Ramos (cell line): ENCODE results near the gene SLC16A6.
"Not testable (repeated sequence)": the region's sequence is repeated elsewhere in the genome, so short reads cannot be mapped to it uniquely, and the experiment has no call there.

ENCODE experiments used
- in situ Hi-C: fragments of 300-500 bp; cut with MboI; formaldehyde crosslinking; loops from one replicate; pipeline ENCODE4 v1.14.3; 2022; ENCODE audit warnings: low sequenced_read_pairs; ENCODE audit not compliant: unreplicated experiment

Gene SLC16A6, protein sequence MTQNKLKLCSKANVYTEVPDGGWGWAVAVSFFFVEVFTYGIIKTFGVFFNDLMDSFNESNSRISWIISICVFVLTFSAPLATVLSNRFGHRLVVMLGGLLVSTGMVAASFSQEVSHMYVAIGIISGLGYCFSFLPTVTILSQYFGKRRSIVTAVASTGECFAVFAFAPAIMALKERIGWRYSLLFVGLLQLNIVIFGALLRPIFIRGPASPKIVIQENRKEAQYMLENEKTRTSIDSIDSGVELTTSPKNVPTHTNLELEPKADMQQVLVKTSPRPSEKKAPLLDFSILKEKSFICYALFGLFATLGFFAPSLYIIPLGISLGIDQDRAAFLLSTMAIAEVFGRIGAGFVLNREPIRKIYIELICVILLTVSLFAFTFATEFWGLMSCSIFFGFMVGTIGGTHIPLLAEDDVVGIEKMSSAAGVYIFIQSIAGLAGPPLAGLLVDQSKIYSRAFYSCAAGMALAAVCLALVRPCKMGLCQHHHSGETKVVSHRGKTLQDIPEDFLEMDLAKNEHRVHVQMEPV

DNA sequence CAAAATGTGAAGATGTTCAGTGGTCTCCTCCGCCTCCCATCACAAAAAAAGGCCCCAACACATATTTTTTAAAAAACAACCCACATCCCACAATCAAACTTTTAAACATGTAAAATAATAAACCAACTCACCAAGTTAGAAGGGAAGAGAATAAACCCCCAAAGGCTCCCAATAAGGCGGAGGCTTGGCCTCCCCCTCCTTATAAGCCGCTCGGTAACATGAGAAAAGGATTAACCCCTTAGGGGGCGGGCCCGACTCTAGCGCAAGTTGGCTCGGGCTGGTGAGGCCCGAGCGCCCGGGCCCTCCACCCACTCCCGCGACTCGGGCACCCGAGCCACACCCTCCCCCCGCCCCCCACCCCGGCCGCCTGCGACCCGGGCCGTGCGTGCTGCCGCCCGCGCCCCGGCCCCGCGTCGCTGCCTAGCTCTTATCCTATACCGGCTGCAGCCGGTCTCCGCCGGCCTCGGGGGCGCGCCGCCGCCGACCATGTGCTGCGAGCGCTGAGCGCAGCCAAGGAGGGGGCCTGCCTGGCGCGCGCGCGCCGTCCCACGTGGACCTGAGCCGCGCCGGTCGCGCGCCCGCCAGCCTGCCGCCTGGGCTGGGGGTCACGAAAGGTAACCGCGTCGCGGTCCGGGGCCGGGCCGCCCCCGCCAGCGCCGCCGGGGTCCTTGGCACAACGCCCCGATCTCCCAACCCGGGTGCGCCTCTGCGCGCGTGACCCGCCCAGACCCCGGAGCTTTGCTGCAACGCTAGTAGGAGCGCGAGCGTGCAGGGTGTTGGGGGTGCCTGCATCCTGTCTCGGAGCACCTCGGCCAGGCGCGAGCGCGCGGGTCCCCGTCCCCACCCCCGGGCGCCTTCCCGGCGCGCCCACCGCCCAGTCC lies at the start of gene SLC16A6, which contains the start of gene ARSG:
TSS of gene SLC16A6 (minus strand) at position 173 of the 881 bp plus-strand sequence. CDS start 12,807 bp downstream, outside the sequence.
TSS of gene ARSG (plus strand) at position 541 of the 881 bp plus-strand sequence. CDS start 15,999 bp downstream, outside the sequence.
- in situ Hi-C loops: no loop called here

DNA sequence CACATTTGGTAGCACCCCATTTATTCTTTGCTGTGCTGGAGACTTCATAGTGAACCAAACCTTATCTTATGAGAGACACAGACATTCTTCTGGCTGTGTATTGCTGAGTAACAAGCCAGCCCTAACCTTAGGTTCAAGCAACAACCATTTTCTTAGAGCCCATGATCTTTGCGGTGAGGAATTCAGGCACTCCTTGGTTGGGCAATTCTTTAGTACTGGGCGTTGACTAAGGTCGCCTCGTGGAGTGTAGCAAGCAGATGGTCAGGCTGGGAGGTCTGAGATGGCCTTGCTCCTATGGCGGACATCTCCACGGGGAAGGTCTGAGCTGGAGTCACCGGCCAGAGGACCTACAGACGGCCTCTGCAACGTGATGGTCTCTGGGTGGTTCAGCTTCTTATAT lies 43.5 kb upstream of the SLC16A6 start:
- in situ Hi-C loops: no loop called here

DNA sequence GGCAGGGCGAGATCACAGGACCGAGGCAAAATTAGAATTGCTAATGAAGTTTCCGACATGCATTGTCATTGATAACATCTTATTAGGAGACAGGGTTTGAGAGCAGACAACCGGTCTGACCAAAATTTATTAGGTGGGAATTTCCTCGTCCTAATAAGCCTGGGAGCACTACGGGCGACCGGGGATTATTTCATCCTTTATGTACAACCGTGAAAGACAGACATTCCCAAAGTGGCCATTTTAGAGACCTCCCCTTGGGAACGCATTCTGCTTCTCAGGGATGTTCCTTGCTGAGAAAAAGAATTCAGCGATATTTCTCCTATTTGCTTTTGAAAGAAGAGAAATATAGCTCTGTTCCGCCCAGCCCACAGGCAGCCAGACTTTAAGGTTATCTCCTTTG lies 41.0 kb upstream of the SLC16A6 start:
- in situ Hi-C loops: not testable (repeated sequence)

DNA sequence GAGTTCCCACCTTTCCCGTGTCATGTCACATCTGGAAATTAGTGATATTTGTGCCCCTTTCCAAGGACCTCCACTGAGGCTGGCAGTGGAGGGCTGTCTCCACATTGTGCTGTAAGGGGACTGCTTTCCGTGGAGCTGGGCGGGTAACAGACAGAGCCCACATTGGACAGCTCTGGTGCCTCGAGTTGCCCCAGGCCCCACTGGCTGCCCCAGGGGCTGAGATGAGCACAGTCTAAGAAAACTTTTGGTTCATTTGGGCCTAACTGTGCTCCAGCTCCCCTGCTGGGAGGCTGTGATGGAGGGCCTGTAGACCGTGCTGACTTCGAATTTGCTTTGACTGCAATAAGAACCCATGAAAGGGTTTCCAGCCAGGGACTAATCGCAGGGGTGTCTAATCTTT lies 38.4 kb upstream of the SLC16A6 start:
- in situ Hi-C loops: no loop called here

DNA sequence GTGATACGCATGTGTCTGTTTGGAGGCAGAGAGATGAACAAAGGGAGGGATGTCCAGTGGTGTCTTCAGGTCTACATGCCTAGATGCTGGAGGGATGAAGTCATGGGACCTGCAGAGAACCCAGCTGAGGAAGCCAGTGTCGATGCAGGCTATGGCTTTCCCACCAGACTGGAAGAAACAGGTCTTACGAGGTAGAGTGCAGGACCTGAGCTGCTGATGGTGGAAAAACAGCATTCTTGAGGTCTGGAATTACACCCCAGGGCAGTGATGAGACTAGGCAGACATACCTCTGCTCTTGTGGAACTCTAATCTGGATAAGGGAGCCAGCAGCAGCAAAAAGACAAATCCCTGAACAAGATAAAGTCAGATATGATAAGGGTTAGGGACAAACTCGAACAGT lies 37.7 kb upstream of the SLC16A6 start:
- in situ Hi-C loops: no loop called here

DNA sequence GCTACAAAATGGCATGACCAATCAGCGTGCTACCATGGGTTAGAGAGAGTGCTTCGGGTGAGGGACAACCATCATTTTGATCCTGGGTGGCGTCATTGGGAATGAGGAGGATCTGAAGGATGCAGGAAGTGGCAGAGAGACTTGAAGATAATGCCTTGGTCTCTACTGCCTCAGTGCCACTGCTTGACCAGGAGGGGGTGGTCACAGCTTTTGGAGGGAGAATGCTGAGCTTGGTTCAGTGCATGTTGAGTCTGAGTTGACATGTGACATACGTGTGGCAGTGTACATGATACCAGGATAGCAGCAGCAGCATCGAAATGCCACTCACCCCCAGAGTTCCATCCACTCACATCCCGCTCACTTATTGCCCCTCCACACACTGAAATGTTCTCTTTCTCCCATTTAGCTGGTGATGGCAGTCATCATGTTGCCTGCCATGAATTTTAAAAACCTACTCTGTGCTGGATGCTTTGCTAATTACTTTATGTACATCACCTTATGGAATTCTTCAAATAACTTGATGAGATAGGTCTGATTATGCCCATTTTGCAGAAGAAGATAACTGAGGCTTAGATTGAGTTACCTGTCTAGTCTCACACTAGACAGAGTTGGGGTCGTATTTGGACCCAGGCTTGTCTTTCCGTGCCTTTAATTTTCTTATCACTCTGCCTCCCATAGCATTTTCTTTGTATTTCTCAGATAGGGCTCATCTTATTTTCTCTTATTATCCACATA lies 37.1 kb upstream of the SLC16A6 start:
- in situ Hi-C loops: no loop called here

DNA sequence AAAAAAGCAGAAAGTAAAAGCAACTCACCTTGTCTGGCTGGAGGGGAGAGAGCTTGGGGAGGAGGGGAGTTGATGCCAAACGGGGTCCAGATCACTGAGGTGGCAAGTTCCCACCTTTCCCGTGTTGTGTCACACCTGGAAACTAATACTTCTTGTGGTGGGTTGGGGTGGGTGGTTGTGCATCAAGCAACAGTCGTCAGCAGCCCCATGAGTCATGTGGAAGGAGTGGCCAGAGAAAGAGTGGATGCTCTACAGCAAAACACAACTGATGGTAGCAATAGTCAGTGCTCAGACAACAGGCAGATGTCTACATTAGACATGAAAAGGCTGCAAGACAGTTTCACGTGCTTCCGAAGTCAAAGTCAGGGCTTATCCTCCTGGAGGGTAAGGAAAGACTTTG lies 35.8 kb upstream of the SLC16A6 start:
- in situ Hi-C loops: no loop called here

DNA sequence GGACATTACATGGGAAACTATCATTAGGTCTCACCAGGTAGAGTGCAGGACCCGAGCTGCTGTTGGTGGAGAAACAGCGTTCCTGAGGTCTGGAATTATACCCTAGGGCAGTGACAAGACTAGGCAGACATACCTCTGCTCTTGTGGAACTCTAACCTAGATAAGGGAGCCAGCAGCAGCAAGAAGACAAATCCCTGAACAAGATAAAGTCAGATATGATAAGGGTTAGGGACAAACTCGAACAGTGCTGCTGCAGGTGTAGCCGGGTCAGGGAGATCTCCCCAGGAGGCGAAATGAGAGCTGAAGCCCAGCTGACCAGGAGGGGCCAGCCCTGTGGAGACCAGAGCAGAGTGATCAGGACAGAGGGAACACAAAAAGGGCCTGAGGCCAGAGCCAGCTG lies 35.0 kb upstream of the SLC16A6 start:
- in situ Hi-C loops: no loop called here

DNA sequence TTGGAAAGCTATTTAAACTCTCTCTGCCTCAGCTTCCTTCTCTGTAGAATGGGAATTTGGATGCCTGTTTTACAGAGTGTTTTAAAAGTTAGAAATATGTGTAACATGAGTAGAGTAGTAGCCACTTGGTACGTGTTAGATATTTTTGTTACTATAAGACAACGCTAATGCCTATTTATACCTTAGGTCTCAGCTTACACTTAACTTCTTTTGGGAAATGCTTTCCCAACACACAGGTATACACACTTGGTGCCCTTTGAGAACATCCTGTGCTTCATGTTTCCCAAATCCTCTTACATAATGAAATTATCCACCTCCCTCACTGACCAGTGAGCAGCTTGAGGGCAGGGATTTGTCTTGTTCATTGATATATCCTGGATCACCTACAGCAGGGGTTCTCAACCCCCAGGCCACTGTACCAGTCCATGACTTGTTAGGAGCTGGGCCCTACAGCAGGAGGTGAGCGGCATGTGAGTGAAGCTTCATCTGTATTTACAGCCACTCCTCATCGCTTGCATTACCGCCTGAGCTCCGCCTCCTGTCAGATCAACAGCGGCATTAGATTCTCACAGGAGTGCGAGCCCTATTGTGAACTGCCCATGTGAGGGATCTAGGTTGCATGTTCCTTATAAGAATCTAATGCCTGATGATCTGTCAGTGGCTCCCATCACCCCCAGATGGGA lies 33.9 kb upstream of the SLC16A6 start:
- in situ Hi-C loops: no loop called here

DNA sequence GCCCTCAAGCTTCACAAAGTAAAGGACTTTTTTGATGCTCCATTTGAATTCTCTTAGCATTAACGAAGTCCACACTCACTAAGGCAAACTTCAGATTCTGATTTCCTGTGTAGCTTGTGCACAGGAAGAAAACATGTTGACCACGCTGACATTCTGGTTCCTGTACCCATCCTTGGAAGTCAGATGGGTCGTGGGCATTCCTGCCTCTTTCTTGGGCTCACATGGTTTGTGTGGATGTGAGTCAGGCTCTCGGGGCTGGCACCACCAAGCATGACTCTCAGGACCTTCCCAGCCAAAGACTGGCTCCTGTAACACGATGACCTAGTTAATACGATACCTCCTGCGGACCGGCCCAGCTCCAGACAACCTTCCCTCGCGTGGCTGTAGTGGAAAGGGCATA lies 33.2 kb upstream of the SLC16A6 start:
- in situ Hi-C loops: no loop called here

DNA sequence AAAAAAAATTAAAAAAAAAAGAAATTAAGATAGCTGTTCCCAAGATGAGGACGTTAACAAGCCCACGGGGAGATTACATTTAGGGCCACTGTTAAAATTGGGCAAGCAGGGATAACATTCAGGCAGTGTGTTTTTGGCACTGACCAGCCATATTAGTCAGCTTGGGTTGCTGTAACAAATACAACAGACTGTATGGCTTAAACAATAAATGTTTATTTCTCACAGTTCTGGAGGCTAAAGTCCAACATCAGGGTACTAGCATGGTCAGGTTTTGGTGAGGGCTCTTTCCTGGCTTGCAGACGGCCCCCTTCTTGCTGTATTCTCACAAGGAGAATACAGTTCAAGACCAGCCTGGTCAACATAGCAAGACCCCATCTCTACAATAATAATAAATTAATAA lies 31.7 kb upstream of the SLC16A6 start:
- in situ Hi-C loops: no loop called here

DNA sequence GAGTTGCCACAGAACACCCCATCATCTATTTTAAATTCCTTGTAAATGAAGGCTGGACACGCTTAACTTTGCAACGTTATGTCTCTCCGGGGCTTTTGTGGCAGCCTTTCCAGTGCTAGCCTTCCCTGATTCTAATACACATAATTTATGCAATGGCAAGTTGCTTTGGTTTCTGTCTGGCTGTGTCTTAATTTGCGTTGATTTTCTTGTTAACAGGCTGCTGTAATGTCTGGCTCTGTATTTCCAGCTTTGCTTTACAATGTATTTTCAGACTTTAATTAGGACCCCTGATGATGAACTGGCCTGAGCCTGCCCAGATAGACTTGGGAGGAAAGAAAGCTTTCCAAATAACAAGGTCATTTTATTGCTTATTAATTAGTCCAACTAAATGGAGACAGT lies 30.6 kb upstream of the SLC16A6 start:
- in situ Hi-C loops: no loop called here

DNA sequence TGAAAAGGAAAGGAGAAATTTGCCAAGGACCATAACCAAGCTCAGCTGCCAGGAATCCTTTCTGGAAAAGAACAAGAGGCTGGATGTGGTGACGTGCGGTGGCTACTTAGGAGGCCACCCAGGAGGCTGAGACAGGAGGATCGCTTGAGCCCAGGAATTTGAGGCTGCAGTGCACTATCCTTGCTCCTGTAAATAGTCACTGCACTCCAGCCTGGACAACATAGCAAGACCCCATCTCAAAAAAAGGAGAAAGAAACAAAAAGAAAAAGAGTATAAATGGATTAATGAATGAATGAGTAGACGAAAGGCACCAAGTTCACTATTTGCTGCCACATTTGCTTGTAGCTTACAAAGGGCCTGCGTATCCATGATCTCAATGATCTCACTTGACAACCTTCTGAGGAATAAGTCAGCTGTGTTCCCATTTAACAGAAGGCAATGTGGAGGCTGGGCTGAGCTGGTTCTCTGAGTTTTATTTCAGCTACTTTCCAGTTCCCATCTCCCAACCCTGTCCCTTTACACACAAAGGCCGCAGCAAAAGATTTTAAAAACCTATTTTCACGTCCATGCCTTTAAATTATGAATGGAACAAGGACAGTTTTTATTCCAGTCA lies 30.1 kb upstream of the SLC16A6 start:
- in situ Hi-C loops: no loop called here

DNA sequence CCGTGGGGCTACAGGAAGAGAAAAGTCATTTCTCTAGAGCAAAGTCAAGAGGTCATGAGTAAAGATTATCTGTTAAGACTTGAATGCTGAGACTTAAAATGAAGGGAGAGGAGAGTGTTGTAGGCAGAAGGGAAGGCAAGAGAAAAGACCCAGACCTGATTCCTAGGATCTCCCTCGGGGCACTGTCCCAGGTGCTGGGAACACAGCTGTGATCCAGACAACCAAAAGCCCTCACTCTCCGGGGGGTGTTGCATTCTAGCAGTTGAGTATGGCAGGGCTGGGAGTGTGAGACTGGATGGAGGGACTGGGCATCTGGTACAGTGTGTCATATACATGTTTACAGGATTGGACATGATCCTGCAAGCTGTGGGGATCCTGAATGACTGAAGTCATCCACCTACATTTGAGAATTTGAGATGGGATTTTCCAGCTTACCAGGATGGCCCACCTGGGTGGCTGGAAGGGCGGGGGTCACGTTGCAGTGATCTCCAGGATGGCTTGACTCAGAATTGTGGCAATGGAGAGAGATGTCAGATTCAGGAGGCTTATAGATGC lies 29.5 kb upstream of the SLC16A6 start:
- in situ Hi-C loops: no loop called here

DNA sequence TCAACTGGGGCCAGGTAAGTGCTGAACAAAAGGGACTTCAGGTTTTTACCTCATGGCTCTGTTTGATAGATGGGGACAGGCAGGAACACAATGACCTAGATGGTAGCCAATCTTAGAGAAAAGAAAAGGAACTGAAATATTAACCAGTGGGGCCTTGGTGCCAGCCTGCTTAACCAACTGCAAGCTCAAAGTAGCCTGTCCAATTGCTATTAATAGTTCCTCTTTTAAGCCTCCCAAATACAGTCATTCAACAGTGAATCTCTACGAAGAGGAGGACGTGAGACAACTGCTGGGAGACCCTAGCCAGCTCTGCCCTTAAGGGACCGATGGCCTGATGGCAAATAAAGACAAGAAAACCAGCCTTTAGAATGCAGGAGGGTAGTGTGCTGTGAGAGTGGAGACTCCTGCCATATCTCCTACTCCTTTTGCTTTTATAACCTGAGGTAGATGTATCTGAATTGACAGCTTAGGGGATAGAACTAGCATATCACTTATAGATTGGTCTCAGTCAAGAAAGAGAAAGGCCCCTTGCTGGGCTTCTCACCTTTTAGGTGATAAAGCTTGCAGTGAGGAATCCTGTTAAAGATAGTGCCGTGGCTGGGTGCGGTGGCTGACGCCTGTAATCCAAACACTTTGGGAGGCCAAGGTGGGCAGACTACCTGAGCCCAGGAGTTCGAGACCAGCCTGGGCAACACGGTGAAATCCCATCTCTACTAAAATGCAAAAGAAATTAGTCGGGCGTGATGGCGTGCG lies 28.7 kb upstream of the SLC16A6 start:
- in situ Hi-C loops: no loop called here

DNA sequence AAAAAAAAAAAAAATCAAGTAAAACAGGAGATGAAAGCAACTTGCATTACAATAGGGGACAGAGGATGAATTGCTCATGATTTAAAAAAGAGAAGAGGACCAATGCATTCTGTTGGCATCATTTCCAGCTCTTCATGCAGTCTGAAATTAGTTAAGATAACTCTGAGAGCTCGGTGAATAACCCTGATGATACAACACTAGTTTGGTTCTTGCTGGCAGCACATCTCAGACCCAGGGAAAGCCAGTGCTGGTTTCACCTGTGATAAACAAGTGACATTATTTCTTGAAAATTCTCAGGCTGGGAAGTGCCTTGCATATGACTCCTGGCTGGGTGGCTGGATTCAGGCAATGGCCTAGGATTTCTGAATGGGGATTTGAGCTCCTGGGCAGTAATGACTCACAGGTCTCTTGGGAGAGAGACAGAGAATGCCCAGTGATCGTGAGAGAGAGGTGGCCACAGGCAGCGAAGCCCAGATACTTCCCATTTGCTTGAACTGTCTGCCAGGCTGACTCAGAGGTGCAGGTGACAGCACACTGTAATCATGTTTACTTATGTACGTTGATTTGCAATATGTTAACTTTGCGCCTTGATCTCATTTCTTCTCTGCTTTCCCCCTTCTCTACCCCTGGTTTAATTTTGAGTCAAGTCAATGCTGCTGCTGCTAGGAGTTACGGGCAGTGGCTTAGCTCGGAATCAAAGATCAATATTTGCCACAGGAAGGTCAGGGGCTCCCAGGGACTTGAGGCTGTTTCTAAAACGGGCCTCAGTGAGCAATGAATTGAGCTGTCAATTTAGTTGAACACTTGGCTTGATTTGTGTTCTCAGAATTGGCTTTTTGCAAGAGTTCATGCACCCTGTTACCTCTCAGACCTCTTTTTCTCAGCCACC lies 27.4 kb upstream of the SLC16A6 start:
- in situ Hi-C loops: no loop called here

DNA sequence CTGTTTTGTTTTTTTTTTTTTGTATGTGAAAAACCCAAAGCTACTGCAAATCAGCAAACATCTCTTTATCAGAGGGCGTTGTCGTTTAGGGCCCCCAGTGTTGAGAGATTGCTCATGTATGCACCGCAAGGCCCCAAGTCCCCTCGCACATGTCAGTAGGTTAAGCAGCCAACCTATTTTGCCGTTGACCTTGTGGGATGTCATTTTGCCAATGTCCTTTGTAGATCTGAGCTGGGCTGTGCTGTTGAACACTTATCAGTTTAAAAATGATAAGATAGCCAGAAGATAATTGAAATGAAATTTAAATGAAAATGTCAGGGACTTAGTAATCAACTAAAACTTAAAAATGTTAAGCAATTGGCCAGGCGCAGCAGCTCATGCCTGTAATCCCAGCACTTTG lies 26.5 kb upstream of the SLC16A6 start:
- in situ Hi-C loops: no loop called here
